GM19467 (cell line): ENCODE results near the gene MMP28.

Source experiments
- ATAC-seq: cut with Tn5 transposase; IDR thresholded peaks from one replicate; pipeline ENCODE4 v1.9.1; 2021; ENCODE audit warnings: mild to moderate bottlenecking, moderate library complexity; ENCODE audit not compliant: unreplicated experiment

The MMP28 gene, protein sequence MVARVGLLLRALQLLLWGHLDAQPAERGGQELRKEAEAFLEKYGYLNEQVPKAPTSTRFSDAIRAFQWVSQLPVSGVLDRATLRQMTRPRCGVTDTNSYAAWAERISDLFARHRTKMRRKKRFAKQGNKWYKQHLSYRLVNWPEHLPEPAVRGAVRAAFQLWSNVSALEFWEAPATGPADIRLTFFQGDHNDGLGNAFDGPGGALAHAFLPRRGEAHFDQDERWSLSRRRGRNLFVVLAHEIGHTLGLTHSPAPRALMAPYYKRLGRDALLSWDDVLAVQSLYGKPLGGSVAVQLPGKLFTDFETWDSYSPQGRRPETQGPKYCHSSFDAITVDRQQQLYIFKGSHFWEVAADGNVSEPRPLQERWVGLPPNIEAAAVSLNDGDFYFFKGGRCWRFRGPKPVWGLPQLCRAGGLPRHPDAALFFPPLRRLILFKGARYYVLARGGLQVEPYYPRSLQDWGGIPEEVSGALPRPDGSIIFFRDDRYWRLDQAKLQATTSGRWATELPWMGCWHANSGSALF

DNA sequence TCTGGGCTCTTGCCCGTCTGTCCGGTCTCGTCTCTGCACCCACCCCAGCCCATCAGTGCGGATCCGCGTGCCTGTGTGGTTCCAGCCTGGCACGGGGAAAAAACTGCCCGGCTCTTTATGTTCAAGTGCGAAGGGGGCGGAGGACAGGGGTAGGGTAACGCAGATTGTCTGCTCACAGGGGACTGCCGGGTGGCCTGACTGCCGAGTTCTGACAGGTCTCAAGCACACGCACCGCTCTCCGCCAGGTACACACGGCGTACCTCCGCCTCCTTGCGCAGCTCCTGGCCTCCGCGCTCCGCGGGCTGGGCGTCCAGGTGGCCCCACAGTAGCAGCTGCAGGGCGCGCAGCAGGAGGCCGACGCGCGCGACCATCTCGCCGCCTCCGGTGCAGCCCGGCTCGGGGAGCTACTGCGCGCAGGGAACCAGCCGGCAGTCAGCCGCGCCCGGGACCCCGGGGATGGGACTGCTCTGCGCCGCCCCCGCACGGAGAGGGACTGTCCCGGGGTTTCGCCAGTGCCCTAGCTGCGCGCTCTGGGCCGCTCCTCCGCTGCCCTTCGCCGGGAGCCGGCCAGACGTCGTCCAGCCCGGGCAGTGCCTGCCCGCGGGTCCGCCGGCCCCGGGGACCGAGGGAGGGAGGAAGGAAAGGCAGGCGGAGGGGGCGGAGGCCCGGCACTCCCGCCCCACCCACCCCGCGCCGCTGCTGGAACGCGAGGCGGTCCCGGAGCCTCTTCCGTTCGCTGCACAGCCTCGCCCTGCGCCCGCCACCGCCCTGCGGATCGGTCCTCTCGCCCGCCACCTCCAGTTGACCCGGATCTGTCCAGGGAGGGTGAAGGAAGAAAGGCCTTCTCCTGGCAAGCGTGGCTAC is at the start of gene MMP28:
Gene MMP28 (minus strand): TSS at position 635 of the 864 bp plus-strand sequence. CDS start 264 bp downstream, at position 371.
- no peak for ATAC-seq

DNA sequence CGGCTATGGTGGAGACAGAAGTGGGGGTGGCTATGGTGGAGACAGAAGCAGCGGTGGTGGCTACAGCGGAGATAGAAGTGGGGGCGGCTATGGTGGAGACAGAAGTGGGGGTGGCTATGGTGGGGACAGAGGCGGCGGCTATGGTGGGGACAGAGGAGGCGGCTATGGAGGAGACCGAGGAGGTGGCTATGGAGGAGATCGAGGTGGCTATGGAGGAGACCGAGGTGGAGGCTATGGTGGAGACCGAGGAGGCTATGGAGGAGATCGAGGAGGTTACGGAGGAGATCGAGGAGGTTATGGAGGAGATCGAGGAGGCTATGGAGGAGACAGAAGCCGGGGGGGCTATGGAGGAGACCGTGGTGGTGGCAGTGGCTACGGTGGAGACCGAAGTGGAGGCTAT is 49.1 kb upstream of the MMP28 start:
- ATAC-seq, result no peak

DNA sequence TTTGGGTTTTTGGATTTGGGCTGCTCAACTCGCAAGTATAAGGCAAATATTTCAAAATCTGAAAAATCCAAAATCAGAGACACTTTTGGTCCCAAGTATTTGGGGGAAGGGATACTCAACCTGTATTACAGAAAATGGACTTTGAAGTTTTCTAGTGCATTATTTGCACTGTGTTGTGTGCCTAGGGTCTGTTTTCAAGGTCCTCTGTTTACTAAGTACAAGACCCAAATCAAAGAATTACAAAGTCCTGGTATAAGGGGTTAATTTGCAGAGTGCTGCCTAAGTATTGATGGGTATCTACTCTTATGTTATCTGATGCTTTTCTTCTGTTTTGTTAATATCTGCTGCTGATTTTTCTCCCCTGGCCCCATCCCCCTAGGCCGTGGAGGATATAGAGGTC is 48.3 kb upstream of the MMP28 start:
- no peak for ATAC-seq

DNA sequence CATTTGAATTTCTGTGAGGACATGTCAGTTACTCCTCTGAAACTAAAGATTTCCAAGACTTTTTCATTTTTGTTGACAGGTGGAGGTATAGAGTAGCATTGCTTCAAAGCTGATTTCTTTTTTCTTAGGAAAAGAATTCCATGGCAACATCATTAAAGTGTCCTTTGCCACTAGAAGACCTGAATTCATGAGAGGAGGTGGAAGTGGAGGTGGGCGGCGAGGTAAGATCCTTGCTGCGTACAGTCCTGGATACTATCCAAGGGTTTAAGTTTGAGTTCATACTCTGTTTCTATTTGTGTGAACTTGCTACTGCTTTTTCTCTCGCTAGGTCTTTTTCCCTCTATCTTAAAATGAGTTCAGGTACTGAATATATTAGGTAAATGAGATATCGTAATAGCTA is 46.8 kb upstream of the MMP28 start:
- no peak for ATAC-seq

DNA sequence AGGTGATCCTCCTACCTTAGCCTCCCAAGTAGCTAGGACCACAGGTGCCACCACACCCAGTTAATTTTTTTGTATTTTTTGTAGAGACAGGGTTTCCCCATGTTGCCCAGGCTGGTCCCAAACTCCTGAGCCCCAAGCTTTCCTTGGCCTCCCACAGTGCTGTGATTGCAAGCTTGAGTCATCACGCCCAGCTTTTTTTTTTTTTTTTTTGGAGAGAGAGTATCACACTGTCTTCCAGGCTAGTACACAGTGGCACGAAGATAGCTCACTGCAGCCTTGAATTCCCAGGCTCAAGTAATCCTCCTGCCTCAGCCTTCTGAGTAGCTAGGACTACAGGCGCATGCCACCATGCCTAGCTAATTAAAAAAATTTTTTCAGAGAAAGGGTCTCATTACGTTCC is 46.1 kb upstream of the MMP28 start:
- ATAC-seq, result no peak

DNA sequence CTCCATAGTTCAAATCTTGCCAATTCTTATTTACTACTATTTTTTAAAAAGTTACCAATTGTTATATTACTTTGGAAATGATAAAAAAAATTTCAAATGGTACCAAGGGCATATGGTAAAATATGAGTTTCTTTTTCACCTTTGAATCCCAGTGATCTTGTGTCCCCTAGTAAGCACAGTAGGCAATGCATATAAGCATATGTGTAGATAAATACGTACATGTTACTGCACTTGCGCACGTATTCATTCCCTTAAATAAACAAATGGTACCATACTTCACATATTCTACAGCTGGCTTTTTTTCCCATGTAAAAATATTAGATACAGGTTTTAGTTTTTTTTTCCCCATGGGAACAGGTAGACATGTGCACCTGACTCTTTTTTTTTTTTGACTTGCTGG is 45.7 kb upstream of the MMP28 start:
- ATAC-seq, result no peak

DNA sequence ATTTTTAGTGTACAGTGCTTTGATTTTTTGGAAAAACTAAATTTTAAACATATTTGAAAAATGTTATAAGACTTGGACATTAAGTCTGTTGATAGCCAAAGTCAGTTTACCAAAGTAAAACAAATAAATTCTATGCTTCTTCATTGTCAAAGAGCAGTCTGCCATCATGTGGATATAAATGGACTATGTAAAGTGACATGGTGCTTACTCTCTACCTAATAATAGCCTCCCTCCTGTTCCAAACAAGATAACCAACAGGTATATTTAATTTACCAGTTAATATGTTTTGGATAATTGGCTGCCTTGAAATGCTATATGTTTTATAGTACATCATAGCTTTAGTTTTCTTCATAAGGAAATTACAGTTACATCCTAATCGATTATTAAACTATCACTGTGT is 29.8 kb upstream of the MMP28 start:
- no peak for ATAC-seq

DNA sequence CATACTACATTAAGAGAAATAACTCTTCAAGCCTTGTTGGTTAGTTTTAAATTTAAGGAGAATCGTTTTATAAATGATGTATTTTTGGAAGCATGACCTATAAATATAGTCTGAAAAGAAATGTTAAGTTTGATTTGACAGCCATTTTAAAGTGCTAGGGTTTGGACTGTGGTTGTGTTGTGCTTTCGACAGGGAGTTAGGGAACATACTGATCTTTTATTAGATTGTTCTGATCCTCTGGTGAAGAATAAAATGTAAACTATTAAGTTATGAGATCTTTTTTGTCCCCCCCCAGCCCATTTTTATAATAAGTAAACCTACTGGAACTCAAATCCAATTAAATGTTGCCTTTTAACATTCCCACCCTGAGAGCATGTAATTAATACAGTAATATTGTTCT is 25.9 kb upstream of the MMP28 start:
- no peak for ATAC-seq

DNA sequence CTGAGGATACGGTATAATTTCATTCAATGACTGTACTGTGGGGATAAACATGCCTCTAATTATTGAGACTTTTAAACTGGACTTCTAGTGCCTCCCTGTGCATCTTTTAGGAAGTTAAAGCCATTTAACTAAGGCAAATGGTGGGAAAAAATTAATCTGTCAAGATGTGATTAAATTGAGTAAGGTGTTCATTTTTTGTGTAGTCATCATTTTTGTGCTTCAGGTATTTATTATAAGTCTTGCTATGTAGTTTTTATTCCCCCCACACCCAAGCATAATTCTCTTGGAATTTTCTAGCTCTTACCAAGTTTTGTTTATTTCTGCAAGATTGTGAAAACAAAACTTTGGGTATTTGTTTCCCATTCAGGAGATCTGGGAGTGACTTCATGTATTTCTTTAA is 24.0 kb upstream of the MMP28 start:
- no peak for ATAC-seq

DNA sequence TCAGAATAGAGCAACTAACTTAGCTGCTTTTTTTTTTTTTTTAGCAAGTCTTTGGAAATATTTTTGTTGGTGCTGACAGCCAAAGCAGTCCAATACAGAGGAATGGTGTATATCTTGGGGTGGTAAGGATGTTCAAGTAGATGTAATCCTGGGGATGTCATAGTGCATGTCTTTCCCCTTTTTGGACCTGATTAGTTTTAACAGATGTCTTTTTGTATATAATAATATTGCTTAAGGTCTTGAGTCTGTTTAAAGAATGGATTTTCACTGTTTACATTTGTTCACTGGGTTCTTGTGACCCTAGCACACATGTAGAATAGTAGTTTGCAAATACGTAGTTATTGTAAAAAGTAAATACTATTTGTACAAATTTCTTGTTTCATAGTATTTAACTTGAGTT is 21.8 kb upstream of the MMP28 start:
- no peak for ATAC-seq

DNA sequence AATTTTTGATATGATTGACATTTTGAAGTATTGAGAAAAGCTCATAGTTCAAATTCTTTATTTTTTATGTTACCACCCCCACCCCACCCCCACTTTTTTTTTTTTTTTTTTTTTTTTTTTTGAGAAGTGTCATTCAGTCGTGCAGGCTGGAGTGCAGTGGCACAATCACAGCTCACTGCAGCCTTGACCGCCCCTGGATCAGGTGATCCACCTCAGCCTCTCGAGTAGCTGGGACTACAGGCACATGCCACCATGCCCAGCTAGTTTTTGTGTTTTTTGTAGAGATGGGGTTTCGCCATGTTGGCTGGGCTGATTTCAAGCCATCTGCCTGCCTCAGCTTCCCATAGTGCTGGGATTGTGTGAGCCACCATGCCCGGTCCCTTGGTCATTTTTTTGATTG is 21.3 kb upstream of the MMP28 start:
- ATAC-seq, result no peak

DNA sequence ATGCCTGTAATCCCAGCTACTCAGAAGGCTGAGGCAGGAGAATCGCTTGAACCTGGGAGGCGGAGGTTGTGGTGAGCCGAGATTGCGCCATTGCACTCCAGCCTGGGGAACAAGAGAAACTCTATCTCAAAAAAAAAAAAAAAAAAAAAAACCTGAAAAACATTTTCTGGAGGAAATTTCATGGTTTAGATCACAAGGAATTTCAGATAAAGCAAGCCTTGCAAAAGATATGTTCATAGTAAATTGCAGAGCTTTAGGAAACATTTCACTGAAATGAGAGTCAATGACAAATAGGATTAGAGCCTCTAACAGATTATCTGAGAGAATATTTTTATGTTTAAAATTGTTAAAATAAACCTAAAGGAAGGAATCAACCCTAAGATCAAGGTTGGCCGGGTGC is 17.0 kb upstream of the MMP28 start:
- no peak for ATAC-seq

DNA sequence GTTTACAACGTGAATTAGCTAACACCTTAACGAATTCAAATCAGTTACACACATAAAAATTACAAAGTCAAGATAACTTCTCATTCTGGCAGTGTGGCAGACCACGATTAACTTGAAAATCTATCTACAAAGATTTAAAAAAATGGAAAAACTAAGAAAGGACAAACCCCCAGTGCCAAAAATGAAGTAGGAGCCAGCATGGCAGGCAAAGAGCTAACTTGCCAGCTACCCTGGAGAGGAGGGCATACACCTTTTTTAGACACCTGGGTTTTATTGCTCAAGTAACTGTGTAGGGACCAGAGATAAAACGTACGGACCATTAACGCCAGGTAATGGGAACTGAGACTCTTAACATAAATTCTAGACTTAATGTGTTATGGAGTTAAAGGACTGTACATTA is 16.3 kb upstream of the MMP28 start:
- ATAC-seq, result no peak

DNA sequence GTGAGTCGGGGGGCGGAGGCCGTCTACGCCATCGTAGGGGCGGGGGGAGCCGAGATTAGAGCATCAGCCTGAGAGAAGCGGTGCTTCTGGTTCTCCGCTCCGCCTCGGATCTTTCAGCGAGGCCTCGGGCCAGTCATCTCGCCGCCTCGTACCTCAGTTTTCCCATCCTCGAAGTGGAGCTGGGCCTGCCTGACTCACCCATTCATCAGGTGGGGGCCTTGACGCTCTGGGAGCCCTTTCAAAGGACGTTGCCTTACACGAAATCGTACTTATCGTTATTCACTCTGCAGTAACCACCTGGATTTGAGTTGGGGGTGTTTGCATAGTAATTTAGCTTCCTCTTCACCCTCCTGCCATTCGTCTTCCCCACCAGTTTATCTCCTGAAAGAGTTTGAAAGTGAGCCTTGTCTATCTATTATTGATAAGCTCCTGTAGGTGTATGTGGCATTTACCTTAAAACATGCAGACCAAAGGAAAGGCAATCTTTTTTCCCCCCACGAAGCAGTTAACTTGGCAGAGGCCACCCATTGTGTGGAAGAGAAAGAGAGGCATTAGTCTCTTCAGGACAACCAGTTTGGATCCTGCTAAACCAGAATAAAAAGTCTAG is 14.5 kb upstream of the MMP28 start:
- ATAC-seq, result peak; percentile 4

DNA sequence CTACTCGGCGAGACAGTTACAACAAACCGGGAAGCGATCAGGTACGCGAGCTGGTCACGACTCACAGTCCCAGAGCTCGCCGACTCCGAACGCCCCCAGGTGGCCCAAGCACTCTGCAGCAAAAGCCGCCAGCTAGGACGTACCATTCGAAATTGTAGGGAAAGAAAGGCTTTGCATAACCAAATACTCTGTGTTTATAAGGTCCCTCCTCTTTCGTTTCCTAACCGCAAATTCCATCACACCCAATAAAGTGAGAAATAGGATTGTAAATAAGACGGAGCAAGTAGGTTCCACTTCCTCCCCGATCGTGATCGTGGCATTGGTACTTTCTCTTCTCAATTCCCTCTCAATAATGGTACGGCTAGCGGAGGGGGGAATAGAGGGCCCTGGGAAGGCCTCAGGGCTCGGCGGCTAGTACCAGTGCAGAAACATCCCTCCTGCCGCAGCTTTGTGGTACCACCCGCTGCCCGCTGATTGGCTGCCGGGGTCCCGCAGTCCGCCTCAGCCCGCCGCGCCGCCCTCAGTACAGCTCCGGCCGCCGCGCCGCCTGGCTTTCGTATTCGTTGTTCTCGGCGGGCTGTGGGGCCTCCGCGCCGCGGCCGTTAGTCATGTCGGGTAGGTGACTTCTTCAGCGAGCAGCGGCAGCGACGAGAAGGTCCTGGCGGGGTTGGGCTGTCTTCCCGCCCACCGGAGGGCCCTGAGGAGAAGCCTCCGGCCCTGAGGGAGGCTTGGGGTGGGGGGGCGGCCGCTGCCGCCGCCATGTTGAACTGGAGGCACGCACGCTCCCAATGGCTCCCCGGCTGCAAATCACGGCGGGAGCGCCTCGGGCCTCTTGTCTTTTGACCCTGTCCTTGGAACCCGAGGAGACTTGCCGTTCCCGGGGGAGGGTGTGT is 13.8 kb upstream of the MMP28 start, which contains the start of gene TAF15:
Gene TAF15 (plus strand): TSS at position 523 of the 893 bp plus-strand sequence. CDS start 86 bp downstream, at position 609.
- ATAC-seq, result peak; percentile 93

DNA sequence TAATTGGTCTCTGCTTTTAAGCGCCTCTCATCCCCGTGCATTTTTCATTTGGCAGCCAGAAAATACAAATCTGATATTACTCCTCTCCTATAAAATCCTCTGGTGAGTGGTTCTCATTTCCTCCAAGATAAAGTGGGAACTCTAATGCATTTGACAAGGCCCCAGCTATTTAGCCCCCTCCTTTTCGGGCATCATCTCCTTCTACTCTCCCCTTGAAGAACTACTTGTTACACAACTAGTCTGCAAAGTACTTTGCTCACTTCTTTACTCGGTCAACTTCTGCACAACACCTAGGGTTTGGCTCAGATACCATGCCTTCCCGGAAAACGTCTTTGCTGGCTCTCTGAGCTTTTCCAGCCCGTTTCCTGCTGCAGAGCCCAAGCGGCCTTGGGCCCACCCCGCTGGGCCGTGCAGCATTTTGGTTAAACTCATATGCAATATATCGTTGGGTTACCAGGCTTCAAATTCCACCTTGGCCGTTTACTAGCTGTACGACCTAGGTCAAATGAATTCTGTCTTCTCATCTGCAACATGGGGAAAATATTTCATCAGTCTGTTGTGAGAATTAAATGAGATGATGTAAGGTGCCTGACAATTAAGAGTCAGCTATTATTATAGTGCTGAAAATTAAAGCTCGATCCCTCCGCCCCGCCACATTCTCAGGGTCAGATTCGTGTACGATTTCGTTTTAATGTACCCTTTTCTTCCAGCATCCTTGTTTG is 13.0 kb upstream of the MMP28 start:
- ATAC-seq, result no peak

DNA sequence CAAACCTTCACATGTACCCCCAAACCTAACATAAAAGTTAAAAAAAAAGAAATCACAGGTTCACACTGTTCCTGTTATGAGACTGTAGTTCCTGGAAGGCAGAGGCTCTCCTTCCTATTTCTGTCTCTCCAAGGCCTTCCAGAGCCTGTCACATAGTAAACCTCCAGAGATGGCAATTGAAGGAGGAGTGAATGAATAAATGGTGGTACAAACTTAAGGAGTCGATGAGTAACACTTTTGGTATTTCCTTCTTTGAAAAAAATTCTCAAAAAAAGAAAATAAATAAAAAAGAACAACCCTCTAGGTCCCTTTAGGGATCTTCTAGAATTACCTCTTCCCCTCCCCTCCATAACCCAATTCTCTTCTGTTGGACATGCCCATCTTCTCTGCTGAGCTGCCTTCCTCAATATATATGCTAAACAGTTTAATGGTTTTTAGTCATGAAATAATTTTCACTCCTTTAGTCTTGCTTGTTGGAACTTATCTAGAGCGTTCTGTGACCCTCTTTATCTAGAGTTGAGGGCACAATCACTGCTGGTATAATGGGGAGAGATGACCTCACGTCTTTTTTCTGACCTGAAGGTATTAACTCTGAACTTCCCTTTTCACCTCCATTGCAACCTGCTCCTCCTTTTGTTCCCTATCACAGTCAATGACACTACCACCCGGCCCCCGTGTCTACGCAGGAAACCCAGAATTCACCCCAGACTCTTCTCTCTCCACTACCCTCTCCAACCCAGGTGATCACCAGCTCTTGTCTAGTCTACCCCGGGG is 12.1 kb upstream of the MMP28 start:
- ATAC-seq, result no peak

DNA sequence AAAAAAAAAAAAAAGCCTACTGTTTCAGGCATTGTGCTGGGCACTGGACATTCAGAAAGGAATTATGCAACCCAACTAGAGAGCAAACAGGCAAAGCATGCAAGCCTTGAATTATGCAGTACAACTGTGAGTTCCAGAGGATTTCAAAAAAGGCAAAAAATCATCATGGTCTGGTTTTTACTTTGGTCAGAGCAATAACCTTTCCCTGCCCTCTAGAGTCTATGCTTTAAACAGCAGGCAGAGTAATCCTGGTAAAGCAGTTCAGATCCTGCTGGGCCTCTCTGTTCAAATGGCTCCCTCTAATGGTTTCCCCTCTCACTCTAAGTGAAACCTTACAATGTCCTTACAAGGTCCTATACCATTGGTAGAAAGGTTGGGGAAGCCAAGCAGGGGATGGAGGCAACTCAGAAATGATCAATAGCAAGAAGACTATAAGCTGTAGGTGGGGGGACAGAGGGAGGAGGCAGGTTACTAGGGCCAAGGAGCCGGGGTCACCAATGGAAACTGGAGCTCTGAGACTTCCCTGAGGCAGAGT is 9.3 kb upstream of the MMP28 start:
- ATAC-seq, result no peak
